Endothelial cell (in vitro differentiated cells): Measurements from ENCODE around the gene VEZF1. TPM values are rescaled to one million over a fixed set of nuclear protein-coding genes. Genes with fewer than 3 reads are reported as not detected.

ENCODE experiments used
- DNase-seq: peaks from one replicate; pipeline ENCODE4 v3.0.0; 2021; ENCODE audit warnings: low spot score
- H3K27ac Mint-ChIP-seq: one replicate; pipeline ENCODE4 v1.8.0; 2021; ENCODE audit warnings: mixed read lengths, inconsistent platforms; ENCODE audit not compliant: unreplicated experiment
- H3K27me3 Mint-ChIP-seq: one replicate; pipeline ENCODE4 v1.8.0; 2021; ENCODE audit warnings: mild to moderate bottlenecking, moderate library complexity, mixed read lengths, inconsistent platforms; ENCODE audit not compliant: unreplicated experiment
- H3K36me3 Mint-ChIP-seq: one replicate; pipeline ENCODE4 v1.8.0; 2021; ENCODE audit warnings: mild to moderate bottlenecking, low read depth, mixed read lengths, inconsistent platforms; ENCODE audit not compliant: unreplicated experiment
- H3K4me1 Mint-ChIP-seq: one replicate; pipeline ENCODE4 v1.8.0; 2021; ENCODE audit warnings: mild to moderate bottlenecking, mixed read lengths, inconsistent platforms; ENCODE audit not compliant: unreplicated experiment
- H3K4me3 Mint-ChIP-seq: one replicate; pipeline ENCODE4 v1.8.0; 2021; ENCODE audit warnings: mild to moderate bottlenecking, mixed read lengths, inconsistent platforms; ENCODE audit not compliant: unreplicated experiment
- H3K9me3 Mint-ChIP-seq: one replicate; pipeline ENCODE4 v1.8.0; 2021; ENCODE audit warnings: mixed read lengths, inconsistent platforms; ENCODE audit not compliant: unreplicated experiment
- total RNA-seq: library from RNA; stranded (reverse); fragmentation: NEBNext Ultra II Directional; extraction: Animal tissue kit (Norgen Biotek cat#: 25700); gene quantifications from one replicate; pipeline ENCODE4 v1.2.1, GENCODE V29; 2021; ENCODE audit not compliant: unreplicated experiment
- TF ChIP-seq, protein P1 (sequence below): fragments of 200-600 bp; sonication (generic); IDR thresholded peaks from one replicate; pipeline ENCODE4 v1.5.0; 2021; ENCODE audit warnings: antibody characterized with exemption; ENCODE audit not compliant: unreplicated experiment

Gene VEZF1
- total RNA-seq, 1 donor from 2014 or later: 43.7 TPM

DNA sequence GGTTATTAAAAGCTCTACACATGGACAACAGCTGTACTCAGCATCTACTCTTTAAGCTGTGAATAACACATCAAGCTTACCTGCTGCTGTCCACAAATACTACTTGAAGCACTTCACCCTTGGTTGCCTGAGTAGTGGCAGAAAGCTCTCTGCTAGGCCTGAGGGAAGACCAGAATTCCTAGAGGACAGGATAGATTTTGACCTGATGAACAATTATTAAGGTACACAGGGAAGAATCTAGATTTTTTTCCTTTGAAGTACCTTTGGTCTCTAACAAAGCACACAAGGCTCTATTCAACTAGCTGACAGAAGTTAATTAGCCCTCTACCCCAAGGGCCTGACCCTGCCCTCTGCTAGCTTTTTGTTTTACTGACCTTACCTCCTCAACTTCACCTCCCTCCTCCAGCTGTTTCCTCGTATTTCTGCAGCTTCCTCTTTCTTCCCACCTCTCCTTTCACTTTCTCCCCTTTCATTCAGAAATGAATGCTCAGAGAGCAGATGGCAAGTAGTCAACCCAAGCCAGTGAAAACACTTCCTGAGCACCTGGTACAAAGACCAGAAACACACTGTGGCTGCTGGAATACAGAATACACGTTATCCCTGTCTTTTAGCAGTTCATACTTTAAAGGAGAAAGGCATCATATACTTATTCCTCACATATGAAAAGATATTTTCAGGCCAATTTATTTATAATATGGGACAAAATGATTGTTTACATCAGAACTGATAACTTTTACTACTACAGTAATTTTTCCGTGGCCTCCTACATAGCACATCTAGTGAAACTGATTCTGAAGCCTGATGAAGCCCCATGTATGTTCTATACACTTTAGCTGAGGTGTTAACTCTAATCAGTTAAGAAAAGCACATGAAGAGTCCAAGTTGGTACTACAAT, 5.7 kb upstream of the VEZF1 start:
- Mint-ChIP-seq H3K27me3 (peaks cover 4% of the 10 kb centered on the region), H3K4me1 (peaks cover 50% of the 10 kb centered on the region), H3K9me3 (no peaks in the 10 kb centered on the region), H3K36me3 (peaks cover 8% of the 10 kb centered on the region), H3K27ac (no peak overlapping the region), H3K4me3 (no peak overlapping the region)
- DNase-seq: no peak
- TF ChIP-seq, protein P1, sequence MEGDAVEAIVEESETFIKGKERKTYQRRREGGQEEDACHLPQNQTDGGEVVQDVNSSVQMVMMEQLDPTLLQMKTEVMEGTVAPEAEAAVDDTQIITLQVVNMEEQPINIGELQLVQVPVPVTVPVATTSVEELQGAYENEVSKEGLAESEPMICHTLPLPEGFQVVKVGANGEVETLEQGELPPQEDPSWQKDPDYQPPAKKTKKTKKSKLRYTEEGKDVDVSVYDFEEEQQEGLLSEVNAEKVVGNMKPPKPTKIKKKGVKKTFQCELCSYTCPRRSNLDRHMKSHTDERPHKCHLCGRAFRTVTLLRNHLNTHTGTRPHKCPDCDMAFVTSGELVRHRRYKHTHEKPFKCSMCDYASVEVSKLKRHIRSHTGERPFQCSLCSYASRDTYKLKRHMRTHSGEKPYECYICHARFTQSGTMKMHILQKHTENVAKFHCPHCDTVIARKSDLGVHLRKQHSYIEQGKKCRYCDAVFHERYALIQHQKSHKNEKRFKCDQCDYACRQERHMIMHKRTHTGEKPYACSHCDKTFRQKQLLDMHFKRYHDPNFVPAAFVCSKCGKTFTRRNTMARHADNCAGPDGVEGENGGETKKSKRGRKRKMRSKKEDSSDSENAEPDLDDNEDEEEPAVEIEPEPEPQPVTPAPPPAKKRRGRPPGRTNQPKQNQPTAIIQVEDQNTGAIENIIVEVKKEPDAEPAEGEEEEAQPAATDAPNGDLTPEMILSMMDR: no peak

DNA sequence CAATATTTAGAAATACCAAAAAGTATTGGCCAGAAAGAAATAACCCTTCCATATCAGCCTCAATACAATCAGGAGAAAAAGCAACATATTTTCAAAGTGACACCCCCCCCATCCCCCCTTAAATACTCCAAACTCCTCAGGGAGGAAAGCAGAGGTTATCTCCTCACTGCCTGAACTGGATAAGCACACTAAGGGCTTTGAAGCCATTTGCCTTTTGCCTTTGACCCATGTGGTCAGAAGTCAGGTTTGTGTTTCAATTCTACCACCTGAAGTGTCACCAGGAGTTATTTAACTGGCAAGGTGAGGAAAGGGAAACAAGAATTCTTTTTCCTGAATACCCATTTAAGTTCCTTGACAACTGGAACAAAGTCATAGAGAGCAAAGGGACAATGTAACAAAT, 3.5 kb upstream of the VEZF1 start:
- TF ChIP-seq, protein P1: no peak
- Mint-ChIP-seq H3K9me3 (no peaks in the 10 kb centered on the region), H3K27ac (no peak overlapping the region), H3K27me3 (peaks cover 10% of the 10 kb centered on the region), H3K4me1 (peaks cover 56% of the 10 kb centered on the region), H3K4me3 (no peak overlapping the region), H3K36me3 (peaks cover 6% of the 10 kb centered on the region)
- DNase-seq: no peak

DNA sequence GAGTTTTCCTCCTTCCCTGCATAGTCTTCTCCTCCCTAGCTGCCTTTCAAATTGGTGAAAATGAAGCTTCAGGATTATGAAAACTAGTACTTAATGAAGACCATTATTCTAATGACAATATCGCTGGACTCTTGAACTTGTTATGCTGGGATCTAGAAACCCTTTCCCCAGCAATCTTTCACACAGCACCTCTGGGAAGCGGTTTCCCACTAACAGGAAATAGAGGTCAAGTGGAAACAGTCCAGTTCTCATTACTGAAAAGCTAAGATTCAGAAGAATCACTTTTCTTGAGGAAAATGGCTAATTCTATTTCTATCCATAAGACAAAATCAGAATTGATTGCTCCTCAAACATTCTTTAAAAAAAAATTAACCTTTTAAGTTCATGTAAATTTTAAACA, 2.0 kb upstream of the VEZF1 start:
- peak overlapping the region; percentile 96 for H3K27ac Mint-ChIP-seq
- peaks cover 10% of the 10 kb centered on the region for H3K27me3 Mint-ChIP-seq
- DNase-seq: no peak
- H3K36me3 Mint-ChIP-seq: peaks cover 9% of the 10 kb centered on the region
- H3K9me3 Mint-ChIP-seq: no peaks in the 10 kb centered on the region
- TF ChIP-seq, protein P1: no peak
- peak overlapping the region; percentile 95 for H3K4me3 Mint-ChIP-seq
- H3K4me1 Mint-ChIP-seq: peaks cover 56% of the 10 kb centered on the region

DNA sequence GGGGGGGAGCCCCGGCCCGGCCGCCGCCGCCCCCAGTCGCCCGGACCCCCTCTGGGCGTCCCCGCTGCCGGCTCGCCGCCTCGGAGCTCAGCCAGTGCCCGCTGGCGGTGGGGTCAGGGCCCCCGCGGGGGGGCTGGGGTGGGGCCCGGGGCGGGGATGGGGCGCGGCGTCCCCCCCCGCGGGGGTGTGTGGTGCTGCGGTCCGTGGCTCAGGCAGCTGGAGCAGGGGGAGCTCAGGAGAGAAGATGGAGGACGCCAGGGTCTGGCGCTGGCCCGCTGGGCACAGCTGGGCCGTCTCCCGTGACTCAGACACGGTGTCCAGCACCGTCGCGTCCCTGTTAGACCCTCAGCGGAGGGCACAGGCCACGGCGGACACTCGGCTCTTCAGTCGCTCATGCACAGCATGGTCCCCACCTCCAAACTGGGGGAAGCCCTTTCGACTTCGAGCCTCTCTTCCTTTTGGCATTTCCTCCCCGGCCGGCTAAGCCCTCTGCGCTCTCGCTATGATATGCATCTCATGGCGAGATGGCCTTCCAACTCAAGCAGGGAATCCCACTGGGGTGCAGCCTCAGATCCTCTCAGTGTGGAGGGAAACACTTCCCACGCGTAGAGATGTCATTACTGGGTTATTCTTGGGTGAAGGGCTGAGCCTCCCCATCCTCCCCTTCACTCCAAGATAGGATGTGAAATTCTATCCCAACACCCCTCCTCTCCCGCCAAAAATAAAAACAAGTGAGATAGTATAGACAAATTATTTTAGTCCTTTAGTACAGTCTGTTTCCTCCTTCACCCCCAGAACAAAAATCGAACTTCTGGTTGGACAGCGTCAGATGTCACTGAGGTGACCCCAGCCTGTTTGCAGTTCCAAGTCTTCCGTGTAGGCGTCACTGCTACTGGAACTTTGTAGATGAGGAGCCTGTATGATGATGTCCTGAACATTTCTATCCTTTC, 522 bp upstream of the VEZF1 start:
- H3K4me3 Mint-ChIP-seq: peak overlapping the region; percentile 95
- H3K9me3 Mint-ChIP-seq: no peaks in the 10 kb centered on the region
- TF ChIP-seq, protein P1: no peak
- H3K36me3 Mint-ChIP-seq: peaks cover 9% of the 10 kb centered on the region
- H3K4me1 Mint-ChIP-seq: peaks cover 46% of the 10 kb centered on the region
- DNase-seq: no peak
- H3K27ac Mint-ChIP-seq: peak overlapping the region; percentile 96
- H3K27me3 Mint-ChIP-seq: peaks cover 10% of the 10 kb centered on the region
